Astrocyte of the cerebellum (primary cell): ENCODE measurements around the gene CREB3L4.

Experiments
- DNase-seq: peaks from one replicate; pipeline ENCODE4 v3.0.0-alpha.2; 2011; ENCODE audit warnings: low read depth
- H3K4me3 ChIP-seq: 2 replicates; pipeline ENCODE4 v1.5.1; 2011; ENCODE audit warnings: mild to moderate bottlenecking, low read depth, low read length, moderate library complexity
- in situ Hi-C: cut with HindIII; loops from 2 replicates; pipeline ENCODE4 v1.10.0; 2017; ENCODE audit warnings: low sequenced_read_pairs
- TF ChIP-seq, protein P1 (sequence below): IDR thresholded peaks from 2 replicates; pipeline ENCODE4 v1.5.1; 2012; ENCODE audit warnings: low read length, low read depth, moderate library complexity, mild to moderate bottlenecking; ENCODE audit errors: missing control alignments

CREB3L4 gene

DNA sequence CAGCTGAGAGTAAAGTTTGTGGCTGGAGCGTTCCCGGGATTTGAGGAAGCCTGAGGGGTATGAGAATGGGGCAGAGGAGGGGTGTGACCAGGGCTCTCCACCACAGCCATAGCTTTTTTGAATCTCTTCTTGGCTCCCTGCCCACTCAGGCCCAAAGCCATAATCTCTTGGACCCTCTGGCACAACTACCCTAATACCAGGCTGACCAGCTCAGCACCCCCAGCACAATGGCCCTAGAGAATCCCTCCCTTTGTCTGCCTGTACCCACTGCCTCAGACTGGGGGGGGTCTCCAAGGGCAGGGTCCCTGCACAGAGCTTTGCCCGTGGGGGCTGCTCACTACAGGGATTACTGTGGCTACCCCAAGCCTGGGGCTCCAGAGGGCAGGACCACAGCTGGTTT, 28.7 kb upstream of the CREB3L4 start:
- no peak overlapping the region for H3K4me3 ChIP-seq
- TF ChIP-seq, protein P1, sequence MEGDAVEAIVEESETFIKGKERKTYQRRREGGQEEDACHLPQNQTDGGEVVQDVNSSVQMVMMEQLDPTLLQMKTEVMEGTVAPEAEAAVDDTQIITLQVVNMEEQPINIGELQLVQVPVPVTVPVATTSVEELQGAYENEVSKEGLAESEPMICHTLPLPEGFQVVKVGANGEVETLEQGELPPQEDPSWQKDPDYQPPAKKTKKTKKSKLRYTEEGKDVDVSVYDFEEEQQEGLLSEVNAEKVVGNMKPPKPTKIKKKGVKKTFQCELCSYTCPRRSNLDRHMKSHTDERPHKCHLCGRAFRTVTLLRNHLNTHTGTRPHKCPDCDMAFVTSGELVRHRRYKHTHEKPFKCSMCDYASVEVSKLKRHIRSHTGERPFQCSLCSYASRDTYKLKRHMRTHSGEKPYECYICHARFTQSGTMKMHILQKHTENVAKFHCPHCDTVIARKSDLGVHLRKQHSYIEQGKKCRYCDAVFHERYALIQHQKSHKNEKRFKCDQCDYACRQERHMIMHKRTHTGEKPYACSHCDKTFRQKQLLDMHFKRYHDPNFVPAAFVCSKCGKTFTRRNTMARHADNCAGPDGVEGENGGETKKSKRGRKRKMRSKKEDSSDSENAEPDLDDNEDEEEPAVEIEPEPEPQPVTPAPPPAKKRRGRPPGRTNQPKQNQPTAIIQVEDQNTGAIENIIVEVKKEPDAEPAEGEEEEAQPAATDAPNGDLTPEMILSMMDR = no peak
- DNase-seq = no peak
- in situ Hi-C loops = no loop called here

DNA sequence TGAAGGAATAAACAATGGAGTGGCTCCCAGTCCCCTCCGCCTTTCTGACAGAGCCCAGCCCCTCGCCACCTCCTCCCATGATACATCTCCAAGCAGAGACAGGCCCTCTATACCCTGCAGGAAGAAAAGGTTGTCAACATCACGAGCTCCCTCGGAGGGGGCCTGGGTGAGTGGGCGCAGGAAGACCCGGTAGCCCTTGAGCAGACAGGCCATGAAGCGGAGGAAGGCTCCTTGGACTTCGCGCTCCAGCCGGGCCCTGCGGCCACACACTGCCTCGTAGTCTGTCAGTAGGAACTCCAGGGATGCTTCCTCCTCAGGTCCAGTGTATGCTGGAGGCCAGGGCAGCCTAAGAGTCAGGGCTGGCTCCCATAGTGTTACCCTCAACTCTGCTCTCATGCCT, 28.2 kb upstream of the CREB3L4 start:
- TF ChIP-seq, protein P1 = no peak
- no peak overlapping the region for H3K4me3 ChIP-seq
- in situ Hi-C loops = no loop called here
- no peak for DNase-seq

DNA sequence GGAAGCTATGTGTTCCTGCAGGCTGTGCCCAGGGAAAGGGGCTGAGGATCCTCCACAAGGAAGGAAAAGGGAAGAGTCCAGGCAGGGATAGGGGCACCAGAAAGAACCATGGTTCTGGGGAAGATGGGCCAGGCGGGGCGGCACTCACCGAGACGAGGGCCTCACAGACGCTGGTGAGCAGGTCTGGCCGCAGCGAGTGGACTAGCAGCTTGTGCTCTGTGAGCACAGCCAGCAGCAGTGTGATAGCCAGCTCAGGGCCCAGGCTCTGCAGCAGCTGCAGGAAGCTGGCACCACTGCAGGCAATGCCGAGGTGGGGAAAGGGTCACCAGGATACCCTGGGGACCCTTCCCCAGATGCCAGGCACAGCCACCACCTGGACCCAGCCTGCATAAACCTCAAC, 26.9 kb upstream of the CREB3L4 start:
- in situ Hi-C loops = no loop called here
- TF ChIP-seq, protein P1 = no peak
- H3K4me3 ChIP-seq = no peak overlapping the region
- DNase-seq = no peak

DNA sequence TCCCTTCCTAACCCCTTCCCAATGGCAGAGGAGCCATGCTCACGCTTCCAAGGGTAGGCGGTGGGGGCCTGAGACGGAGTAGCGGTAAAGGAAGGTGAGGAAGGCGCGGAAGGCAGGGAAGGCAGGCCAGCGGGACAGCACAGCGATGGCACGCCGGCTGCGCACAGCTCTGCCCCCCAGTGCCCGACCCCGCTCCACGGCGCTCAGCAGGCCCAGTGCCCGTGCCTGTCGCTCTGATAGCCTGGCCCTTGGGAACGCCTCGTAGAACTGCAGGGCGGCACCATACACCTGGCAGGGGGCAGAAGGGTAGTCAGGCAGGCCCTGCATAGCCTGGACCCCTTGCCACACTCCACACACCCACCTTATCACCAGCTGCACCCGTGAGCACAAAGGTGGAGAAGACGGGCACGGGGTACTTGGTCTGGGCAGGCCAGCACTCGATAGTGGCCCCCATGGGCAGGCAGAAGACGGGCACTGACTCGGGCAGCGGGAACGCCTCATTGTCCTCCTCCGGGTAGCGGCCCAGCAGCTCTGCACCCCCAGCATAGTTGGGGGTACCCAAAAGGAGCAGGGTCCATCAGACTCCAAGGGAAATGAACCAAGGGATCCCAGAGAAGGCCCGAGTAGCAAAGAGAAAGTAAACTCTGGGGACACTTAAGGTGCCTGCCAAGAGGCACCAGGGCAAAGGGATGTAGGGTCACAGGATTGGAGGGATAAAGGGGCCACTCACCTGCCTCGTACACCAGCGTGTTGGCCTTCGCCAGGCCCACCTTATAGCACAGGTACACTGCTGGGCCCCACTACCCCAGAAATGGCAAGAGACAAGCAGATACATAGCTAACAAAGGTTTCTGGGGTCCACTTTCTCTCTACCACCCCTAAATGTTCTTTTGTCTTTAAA, 25.6 kb upstream of the CREB3L4 start:
- no peak for DNase-seq
- no peak overlapping the region for H3K4me3 ChIP-seq
- TF ChIP-seq, protein P1 = no peak
- in situ Hi-C loops = no loop called here

DNA sequence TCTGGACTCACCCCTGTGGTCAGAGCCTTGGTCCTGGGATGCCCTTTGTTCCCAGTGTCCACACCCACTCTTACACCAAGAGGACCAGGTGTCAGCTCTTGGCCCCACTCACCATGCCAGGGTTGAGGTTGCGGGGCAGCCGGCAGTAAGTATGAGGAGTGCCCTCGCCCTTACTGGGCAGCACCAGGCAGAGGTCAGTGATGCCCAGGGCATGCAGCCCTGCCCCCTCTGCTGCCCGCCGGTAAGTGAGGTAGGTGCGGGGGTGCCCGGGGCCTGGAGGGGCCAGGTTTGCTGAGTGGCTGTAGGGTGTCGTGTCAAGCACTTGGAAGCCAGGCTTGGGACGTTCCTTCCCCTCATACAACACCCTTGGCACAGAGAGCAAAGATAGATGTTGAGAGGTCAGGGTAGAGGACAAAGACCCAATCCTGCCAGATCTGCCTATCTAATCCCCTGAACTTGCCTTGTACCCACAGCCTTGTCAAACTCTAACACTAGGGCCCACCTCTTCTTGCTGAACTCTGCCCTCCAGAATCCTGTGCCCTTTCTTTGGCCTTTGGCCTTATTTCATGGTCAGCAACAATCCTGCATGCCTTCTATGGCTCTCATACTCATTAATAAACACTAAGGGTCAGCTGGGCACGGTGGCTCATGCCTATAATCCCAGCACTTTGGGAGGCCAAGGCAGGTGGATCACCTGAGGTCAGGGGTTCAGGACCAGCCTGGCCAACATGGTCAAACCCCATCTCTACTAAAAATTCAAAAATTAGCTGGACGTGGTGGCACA, 24.7 kb upstream of the CREB3L4 start:
- H3K4me3 ChIP-seq = no peak overlapping the region
- TF ChIP-seq, protein P1 = no peak
- DNase-seq = no peak
- in situ Hi-C loops = no loop called here

DNA sequence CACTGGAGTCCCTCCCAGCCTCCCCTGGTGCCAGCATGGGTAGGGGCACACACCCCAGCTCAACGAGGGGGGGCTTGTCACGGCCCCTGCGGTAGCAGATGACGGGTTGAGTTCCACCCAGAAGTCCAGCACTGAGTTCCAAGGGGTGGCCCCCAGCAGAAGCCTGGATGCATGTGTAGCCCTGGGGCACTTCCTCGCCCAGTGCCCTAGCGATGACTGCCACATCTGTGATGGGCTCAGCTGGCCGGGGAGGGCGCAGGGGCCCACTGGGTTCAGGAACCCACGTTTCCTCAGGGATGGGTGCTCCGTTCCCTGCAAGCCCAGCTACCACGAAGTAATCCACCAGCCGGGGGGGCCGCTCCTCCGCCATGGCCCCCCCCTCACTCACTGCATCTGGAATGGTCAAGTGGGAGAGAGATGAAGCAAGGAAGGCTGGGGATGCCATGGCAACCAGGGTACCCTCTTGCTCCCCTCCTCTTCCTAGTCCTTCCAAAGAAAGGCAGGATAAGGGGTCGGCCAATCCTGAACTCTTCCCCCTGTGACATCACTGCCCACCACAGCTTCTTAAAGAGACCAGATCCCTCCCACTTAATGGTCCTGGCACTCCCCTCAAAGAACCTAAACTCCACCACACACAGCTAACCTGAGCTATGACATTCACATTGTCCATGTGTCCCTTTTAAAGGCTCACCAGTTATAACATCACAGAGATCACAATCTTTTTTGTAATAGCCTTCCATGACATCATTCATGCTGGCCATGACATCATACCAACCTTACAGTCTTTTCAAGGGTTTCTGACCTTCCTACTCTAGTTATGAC, 23.5 kb upstream of the CREB3L4 start:
- TF ChIP-seq, protein P1 = no peak
- in situ Hi-C loops = no loop called here
- H3K4me3 ChIP-seq = no peak overlapping the region
- DNase-seq = no peak
